ENCODE results near the gene CSNK1G1. TPM values are rescaled to one million over a fixed set of nuclear protein-coding genes. Genes with fewer than 3 reads are reported as not detected.
A peak's percentile ranks its signal among the peaks of the same experiment; 100 is the strongest.

The CSNK1G1 gene
- total and polyA plus RNA-seq, 2 of the 8 experiments (the other 6 are each of a cell fraction or from before 2014, with no cell fraction given) = 6.0 to 12.9 TPM

GRCh38 chr15:64193971-64194370 is 162.0 kb downstream of the CSNK1G1 start:
- Histone ChIP-seq H3K4ac (replicated peaks; ENCODE audit: insufficient read length, low read depth, low read length) (no peak overlapping the region), H2BK12ac (ENCODE audit: low read depth, low read length) (no peak overlapping the region), H3K79me2 (ENCODE audit: control insufficient read depth in 1 of 2, insufficient read depth in 2 of 2, low read length in 2 of 2) (no peaks in the 10 kb centered on the region), H4K91ac (replicated peaks; ENCODE audit: insufficient read length, low read length) (no peak overlapping the region), H3K18ac (ENCODE audit: extremely low read depth, low read length) (no peak overlapping the region), H3K9ac (replicated peaks in 1 of 4; ENCODE audit: extremely low read depth in 1 of 4, low read depth in 3 of 4, low read length in 3 of 4) (no peak overlapping the region; a peak in 1 of 7 replicates), H3K4me1 (replicated peaks in 1 of 4; ENCODE audit: control insufficient read depth in 3 of 4, insufficient read depth in 4 of 4, low read length in 3 of 4) (no peaks in the 10 kb centered on the region), H2BK120ac (replicated peaks; ENCODE audit: low read depth, low read length) (no peak overlapping the region), H3K23ac (ENCODE audit: insufficient read length) (no peak overlapping the region), H4K5ac (ENCODE audit: insufficient read length, low read depth, low read length) (no peak overlapping the region), H3K23me2 (ENCODE audit: low read depth, low read length) (no peaks in the 10 kb centered on the region), H4K8ac (ENCODE audit: extremely low read depth, insufficient read depth, low read length) (no peak overlapping the region), H2BK5ac (ENCODE audit: low read depth, low read length) (no peak overlapping the region), H3K56ac (replicated peaks; ENCODE audit: insufficient read length, low read depth, low read length) (no peak overlapping the region), H3K36me3 (ENCODE audit: control insufficient read depth in 2 of 4, insufficient read depth in 4 of 4, low read length in 3 of 4) (no peaks in the 10 kb centered on the region), H3K4me2 (ENCODE audit: insufficient read depth in 1 of 2, low read depth in 2 of 2, low read length in 2 of 2) (no peak overlapping the region), H2BK15ac (ENCODE audit: low read length) (no peak overlapping the region), H3K79me1 (ENCODE audit: low read depth, low read length) (no peaks in the 10 kb centered on the region), H2AK5ac (ENCODE audit: low read depth, low read length) (no peak overlapping the region), H3K14ac (ENCODE audit: insufficient read length) (no peak overlapping the region), H2BK20ac (ENCODE audit: low read length) (no peak overlapping the region), H3K27ac (ENCODE audit: low read depth, low read length) (no peak overlapping the region), H2AFZ (ENCODE audit: low read length) (no peak overlapping the region), H3K27me3 (replicated peaks in 1 of 4; ENCODE audit: control insufficient read depth in 3 of 4, extremely low read depth in 1 of 4, insufficient read depth in 3 of 4, low read length in 3 of 4) (no peaks in the 10 kb centered on the region), H3K4me3 (ENCODE audit: extremely low read depth in 1 of 4, insufficient read depth in 2 of 4, low read depth in 3 of 4, low read length in 4 of 4) (no peak overlapping the region), H3K9me3 (ENCODE audit: insufficient read depth in 2 of 2, low read depth in 1 of 2, low read length in 1 of 2) (no peaks in the 10 kb centered on the region), H4K20me1 (replicated peaks in 1 of 2; ENCODE audit: control insufficient read depth in 1 of 2, insufficient read depth in 2 of 2, low read length in 2 of 2) (no peaks in the 10 kb centered on the region)
- DNase-seq (ENCODE audit: low read depth in 1 of 2, low spot score in 2 of 2) (no peak), FAIRE-seq (no peak)
- ChIA-PET POLR2A (ENCODE audit: partially characterized antibody) (interaction anchor here (1.3 kb wide), 1 partner anchor 408 kb away, joined by 3 read pairs; no protein-coding TSS in a partner anchor), CTCF (ENCODE audit: partially characterized antibody) (interaction anchor here (0.6 to 1.1 kb wide), 3 partner anchors 9 to 126 kb away, joined by 3 read pairs; no protein-coding TSS in a partner anchor)
- no peak for TF ChIP-seq NANOG (IDR thresholded peaks at IDR 0.05; ENCODE audit: insufficient read depth, low read depth, low read length, poor library complexity, severe bottlenecking)
- TF ChIP-seq TBP (IDR thresholded peaks at IDR 0.05; ENCODE audit: low read depth, low read length) = no peak
- TF ChIP-seq CTCF (IDR thresholded peaks at IDR 0.05; ENCODE audit: control extremely low read depth in 1 of 3, insufficient read depth in 1 of 3, low read depth in 1 of 3, low read length in 3 of 3) = peak in 2 of 3 experiments; percentile 2 to 12; a peak in 2 of 4 replicates
- TF ChIP-seq TEAD4 (IDR thresholded peaks at IDR 0.05; ENCODE audit: low read depth, low read length) = no peak
- peak in 1 of 2 experiments; percentile 39; a peak in 1 of 4 replicates for TF ChIP-seq RAD21 (IDR thresholded peaks at IDR 0.05 in 1 of 2, conservative IDR thresholded peaks at IDR 0.05 in 1 of 2; ENCODE audit: low read depth in 2 of 2, low read length in 2 of 2)
- 91% methylated on average over 6 of the region's 6 CpGs; no CpG with 5 or more reads in 1 of the 2 experiments for WGBS, 2 experiments (ENCODE audit: extremely low coverage in 1 of 2, insufficient coverage in 1 of 2, insufficient read length in 1 of 2, insufficient replicate concordance in 2 of 2, low coverage in 1 of 2, low lambda C conversion rate in 2 of 2, missing lambda C conversion rate in 1 of 2)
